Peyer's patch (tissue), 4 donors: ENCODE data around the gene UBE2V1.

ENCODE experiments used
- CTCF ChIP-seq, 6 experiments: fragments of 450-650 bp in 4 of 6; fragments of 200-600 bp in 2 of 6; sonication (generic) in 1 of 6; IDR thresholded peaks; one replicate each; pipeline ENCODE4 v1.5.1; 2017 to 2019; ENCODE audit warnings: antibody characterized with exemption in 6 of 6, mild to moderate bottlenecking in 3 of 6, moderate library complexity in 1 of 6
- POLR2A ChIP-seq, 2 donors: fragments of 450-650 bp; IDR thresholded peaks; one replicate each; pipeline ENCODE4 v1.5.1; 2017; ENCODE audit warnings: antibody characterized with exemption in 2 of 2, mild to moderate bottlenecking in 2 of 2, moderate library complexity in 2 of 2

DNA sequence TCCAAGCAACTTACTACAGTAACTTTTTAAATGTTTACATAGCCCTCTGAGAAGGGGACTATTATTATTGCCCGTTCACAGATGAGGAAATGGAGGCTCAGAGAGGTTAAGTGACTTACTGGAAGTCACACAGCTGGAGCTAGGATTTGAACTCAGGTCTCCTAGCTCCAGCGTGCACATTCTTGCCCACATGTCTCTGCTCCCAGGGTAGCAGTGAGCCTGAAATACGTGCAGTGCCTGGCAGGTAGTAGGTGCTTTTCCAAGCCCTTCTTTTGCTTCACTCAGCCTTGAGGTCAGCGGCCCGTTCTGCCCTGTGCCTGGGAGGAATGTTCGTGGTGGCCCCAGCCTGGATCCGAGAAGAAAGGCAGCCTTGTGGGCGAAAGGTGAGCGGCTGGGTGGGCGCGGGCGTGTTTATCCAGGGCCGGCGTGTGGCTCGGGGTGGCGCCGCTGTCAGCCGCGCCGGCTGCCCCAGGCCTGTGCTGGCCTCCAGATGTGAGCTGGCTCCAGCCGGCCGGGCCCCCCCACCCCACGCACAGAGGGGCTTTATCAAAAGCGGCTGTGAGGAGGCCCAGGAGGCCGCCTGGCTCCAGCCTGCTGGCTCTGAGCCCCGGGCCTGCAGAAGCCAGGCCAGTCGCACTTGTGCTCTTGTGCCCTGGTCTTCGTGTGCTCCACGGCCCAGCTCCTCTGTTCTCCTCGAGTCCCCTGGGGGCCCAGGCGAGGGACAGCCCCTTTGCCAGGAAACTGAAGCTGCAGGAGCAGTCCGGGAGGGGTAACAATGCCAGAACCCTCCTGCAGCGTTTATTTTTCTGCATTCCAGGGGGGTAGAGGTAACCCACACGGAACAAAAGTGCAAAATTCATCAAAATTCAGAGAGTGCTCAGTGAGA, 58.1 kb downstream of the UBE2V1 start:
- TF ChIP-seq CTCF (IDR thresholded peaks at IDR 0.05) (no peak), POLR2A (IDR thresholded peaks at IDR 0.05) (no peak)
